Heart left ventricle (tissue), 16 donors: ENCODE measurements around the gene COX19. TPM values are rescaled to one million over a fixed set of nuclear protein-coding genes. Genes with fewer than 3 reads are reported as not detected.
A peak's percentile ranks its signal among the peaks of the same experiment; 100 is the strongest.

Source experiments
- ATAC-seq, 4 donors: fragments of 200-7000 bp; cut with Tn5 transposase; one replicate each; pipeline ENCODE4 v1.9.1; 2020 to 2022; ENCODE audit warnings: moderate library complexity in 4 of 4, mild to moderate bottlenecking in 3 of 4, moderate number of reproducible peaks in 1 of 4
- DNase-seq, 5 donors: peaks; one replicate each; pipeline ENCODE4 v3.0.0-alpha.2; 2020
- H3K27ac ChIP-seq, 12 donors: fragments of 200-600 bp; sonication (generic) in 4 of 12; one replicate each; pipeline versions ENCODE4 v1.5.0 to v1.8.0; 2016 to 2022; ENCODE audit warnings: mild to moderate bottlenecking in 2 of 12
- H3K27me3 ChIP-seq, 9 donors: fragments of 200-600 bp; sonication (generic) in 2 of 9; one replicate each; pipeline versions ENCODE4 v1.5.1 to v1.8.0; 2016 to 2022; ENCODE audit warnings: mild to moderate bottlenecking in 3 of 9
- H3K36me3 ChIP-seq, 9 donors: fragments of 200-600 bp; sonication (generic) in 2 of 9; one replicate each; pipeline versions ENCODE4 v1.5.0 to v1.8.0; 2018 to 2022; ENCODE audit warnings: mild to moderate bottlenecking in 2 of 9
- H3K4me1 ChIP-seq, 12 donors: fragments of 200-600 bp; sonication (generic) in 4 of 12; one replicate each; pipeline versions ENCODE4 v1.5.0 to v1.8.0; 2016 to 2022; ENCODE audit warnings: mild to moderate bottlenecking in 3 of 12
- H3K4me3 ChIP-seq, 12 donors: fragments of 200-600 bp; sonication (generic) in 4 of 12; one replicate each; pipeline versions ENCODE4 v1.5.0 to v1.8.0; 2017 to 2022; ENCODE audit warnings: mild to moderate bottlenecking in 9 of 12, moderate library complexity in 4 of 12
- H3K9me3 ChIP-seq, 12 donors: fragments of 200-600 bp; sonication (generic) in 4 of 12; one replicate each; pipeline versions ENCODE4 v1.5.0 to v1.8.0; 2016 to 2022; ENCODE audit warnings: mild to moderate bottlenecking in 1 of 12
- POLR2A ChIP-seq, 2 donors: fragments of 450-650 bp; IDR thresholded peaks; one replicate each; pipeline ENCODE4 v1.6.1; 2017; ENCODE audit warnings: antibody characterized with exemption in 2 of 2, mild to moderate bottlenecking in 2 of 2, moderate library complexity in 2 of 2
- WGBS, 4 donors: extraction: QIAGEN DNeasy Blood & Tissue Kit in 2 of 4; methylation state at CpG; one replicate each; pipeline versions ENCODE4 v1.1.5 to v1.1.7; 2013 to 2018; 5-methylcytosine and 5-hydroxymethylcytosine counted together
- intact Hi-C, 10 donors: fragments of 100-400 bp; cut with DNase I; formaldehyde crosslinking; loops; one replicate each; pipeline versions ENCODE4 v1.11.1 to v1.14.2; 2022
- polyA plus RNA-seq, 2 donors: library from polyadenylated mRNA; stranded (reverse); fragments of 200-250 nt; gene quantifications; one replicate each; pipeline ENCODE4 v1.2.3, GENCODE V29; 2013
- total RNA-seq, 9 donors: library from RNA; depleted of rRNA in 2 of 9; stranded (reverse); fragments of >200 nt in 2 of 9; fragmentation: NEBNext Ultra II Directional in 3 of 9; extraction: Animal tissue kit (Norgen Biotek cat#: 25700) in 3 of 9; gene quantifications; one replicate each; pipeline versions ENCODE4 v1.1.0 to v1.2.4, GENCODE V29; 2016 to 2023
- TF ChIP-seq, protein P1 (sequence below), 12 donors: fragments of 200-600 bp; sonication (generic) in 4 of 12; IDR thresholded peaks; one replicate each; pipeline versions ENCODE4 v1.5.0 to v1.8.0; 2018 to 2022; ENCODE audit warnings: antibody characterized with exemption in 12 of 12, mild to moderate bottlenecking in 5 of 12
- donor health status: ischemic (EF 13 %, LVEDD 7.1; RV severe dilation, severe dysfunction).
- donor health status: healthy with polysubstance abuse.
- donor health status: DM: no; HTN: yes; CAD: no.
- donor health status: DM: no; HTN: no; CAD: no.
- donor health status: ischemic (EF 25% LVEDD 6.9; RV normal size, moderate dysfunction).
- donor health status: ischemic (EF 25% LVEDD 5.7; RV mildly dilated, moderate dysfunction).
- donor health status: healthy.
- donor health status: DM: yes; HTN: yes; CAD: no.
- donor health status: ischemic (EF 35%, LVEDD 5.7; RV mildly dilated, moderate dysfunction).
- donor health status: nonischemic (EF 11% LVEDD 7.7; RV severe dilation, severe dysfunction).
- donor health status: DM: yes; HTN: yes; CAD: no.
- donor health status: PGD.
- donor health status: ischemic (EF 29% LVEDD 5.4; RV normal size, mild dysfunction).
- donor health status: nonischemic (EF 23%, LVEDD 6.1; RV moderate dilation, normal function).

Gene COX19
- total and polyA plus RNA-seq, 11 donors, result 3.1 to 7.8 (median 6.5) TPM

DNA sequence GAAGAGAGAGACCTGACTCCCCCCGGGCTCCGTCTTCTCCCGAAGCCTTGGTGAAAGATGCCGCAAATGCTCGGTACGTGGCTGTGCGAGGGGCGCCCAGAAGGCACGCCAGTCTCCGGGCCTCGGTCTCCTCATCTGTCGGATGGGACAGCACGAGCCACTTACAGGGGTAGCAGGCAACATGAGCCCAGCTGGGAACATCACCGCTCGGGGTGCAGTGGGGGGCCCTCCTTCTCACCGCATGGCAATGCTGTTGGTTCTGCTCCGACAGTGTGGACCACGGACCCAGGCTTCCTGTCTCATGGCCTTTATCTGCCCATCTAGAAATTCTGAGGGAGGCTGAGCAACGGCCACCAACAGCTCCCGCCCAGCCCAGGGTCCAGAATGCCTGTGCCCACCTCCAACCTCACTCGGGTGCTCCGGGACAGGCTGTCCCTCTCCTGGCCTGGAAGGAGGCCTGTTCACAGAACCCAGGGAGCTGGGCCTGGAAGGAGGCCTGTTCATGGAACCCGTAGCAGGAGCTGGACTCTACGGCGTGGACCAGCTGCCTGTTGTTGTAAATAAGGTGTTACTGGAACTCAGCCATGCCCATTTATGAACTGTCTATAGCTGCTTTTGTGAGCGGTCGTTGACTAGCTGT lies 36.7 kb downstream of the COX19 start:
- peak in 3 of 5 donors; percentile 13 to 42 (median 20) for DNase-seq
- Histone ChIP-seq H3K27me3 (no peaks in the 10 kb centered on the region), H3K27ac (no peak overlapping the region), H3K4me3 (no peak overlapping the region), H3K9me3 (peaks cover 0 to 9% (median 0%) of the 10 kb centered on the region in 12 donors), H3K4me1 (peaks cover 0 to 14% (median 0%) of the 10 kb centered on the region in 12 donors), H3K36me3 (no peaks in the 10 kb centered on the region)
- WGBS, 4 donors, result 93 to 97% (median 95%) methylated on average over 26 to 27 of the region's 27 CpGs
- intact Hi-C loops, result no loop called here
- no peak for ATAC-seq
- TF ChIP-seq, protein P1, sequence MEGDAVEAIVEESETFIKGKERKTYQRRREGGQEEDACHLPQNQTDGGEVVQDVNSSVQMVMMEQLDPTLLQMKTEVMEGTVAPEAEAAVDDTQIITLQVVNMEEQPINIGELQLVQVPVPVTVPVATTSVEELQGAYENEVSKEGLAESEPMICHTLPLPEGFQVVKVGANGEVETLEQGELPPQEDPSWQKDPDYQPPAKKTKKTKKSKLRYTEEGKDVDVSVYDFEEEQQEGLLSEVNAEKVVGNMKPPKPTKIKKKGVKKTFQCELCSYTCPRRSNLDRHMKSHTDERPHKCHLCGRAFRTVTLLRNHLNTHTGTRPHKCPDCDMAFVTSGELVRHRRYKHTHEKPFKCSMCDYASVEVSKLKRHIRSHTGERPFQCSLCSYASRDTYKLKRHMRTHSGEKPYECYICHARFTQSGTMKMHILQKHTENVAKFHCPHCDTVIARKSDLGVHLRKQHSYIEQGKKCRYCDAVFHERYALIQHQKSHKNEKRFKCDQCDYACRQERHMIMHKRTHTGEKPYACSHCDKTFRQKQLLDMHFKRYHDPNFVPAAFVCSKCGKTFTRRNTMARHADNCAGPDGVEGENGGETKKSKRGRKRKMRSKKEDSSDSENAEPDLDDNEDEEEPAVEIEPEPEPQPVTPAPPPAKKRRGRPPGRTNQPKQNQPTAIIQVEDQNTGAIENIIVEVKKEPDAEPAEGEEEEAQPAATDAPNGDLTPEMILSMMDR (IDR thresholded peaks at IDR 0.05), result no peak
- no peak for TF ChIP-seq POLR2A (IDR thresholded peaks at IDR 0.05)

DNA sequence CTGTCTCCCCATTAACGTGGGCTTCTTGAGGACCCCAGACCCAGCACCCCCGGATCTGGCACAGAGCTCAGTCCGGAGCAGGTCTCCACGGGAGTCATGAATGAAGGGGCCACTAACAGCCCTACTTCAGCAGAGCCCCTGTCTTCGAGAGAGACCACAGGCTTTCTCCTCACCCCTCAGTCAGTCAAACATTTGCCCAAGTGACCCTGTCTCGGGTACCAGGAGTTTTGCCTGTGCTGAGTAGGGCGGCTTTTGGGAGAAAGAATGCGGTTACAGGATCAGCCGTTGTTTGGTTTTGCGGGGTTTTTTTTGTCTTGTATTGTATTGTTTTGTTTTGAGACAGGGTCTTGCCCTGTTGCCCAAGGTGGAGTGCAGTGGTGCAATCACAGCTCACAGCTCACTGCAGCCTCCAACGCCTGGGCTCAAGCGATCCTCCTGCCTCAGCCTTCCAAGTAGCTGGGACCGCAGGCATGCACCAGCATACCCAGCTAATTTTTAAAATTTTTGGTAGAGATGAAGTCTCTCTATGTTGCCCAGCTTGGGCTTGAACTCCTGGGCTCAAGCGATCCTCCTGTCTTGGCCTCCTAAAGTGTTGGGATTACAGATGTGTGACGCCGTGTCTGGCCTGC lies 37.4 kb downstream of the COX19 start:
- peaks cover 0 to 9% (median 0%) of the 10 kb centered on the region in 12 donors for H3K9me3 ChIP-seq
- H3K27me3 ChIP-seq, result no peaks in the 10 kb centered on the region
- H3K4me1 ChIP-seq, result peaks cover 0 to 14% (median 0%) of the 10 kb centered on the region in 12 donors
- TF ChIP-seq, protein P1 (IDR thresholded peaks at IDR 0.05), result no peak
- no peak for TF ChIP-seq POLR2A (IDR thresholded peaks at IDR 0.05)
- ATAC-seq (no peak), DNase-seq (peak in 1 of 5 donors; percentile 2)
- no peaks in the 10 kb centered on the region for H3K36me3 ChIP-seq
- no peak overlapping the region for H3K4me3 ChIP-seq
- 88 to 94% (median 91%) methylated on average over 16 of the region's 16 CpGs for WGBS, 4 donors
- intact Hi-C loops, result no loop called here
- no peak overlapping the region for H3K27ac ChIP-seq

DNA sequence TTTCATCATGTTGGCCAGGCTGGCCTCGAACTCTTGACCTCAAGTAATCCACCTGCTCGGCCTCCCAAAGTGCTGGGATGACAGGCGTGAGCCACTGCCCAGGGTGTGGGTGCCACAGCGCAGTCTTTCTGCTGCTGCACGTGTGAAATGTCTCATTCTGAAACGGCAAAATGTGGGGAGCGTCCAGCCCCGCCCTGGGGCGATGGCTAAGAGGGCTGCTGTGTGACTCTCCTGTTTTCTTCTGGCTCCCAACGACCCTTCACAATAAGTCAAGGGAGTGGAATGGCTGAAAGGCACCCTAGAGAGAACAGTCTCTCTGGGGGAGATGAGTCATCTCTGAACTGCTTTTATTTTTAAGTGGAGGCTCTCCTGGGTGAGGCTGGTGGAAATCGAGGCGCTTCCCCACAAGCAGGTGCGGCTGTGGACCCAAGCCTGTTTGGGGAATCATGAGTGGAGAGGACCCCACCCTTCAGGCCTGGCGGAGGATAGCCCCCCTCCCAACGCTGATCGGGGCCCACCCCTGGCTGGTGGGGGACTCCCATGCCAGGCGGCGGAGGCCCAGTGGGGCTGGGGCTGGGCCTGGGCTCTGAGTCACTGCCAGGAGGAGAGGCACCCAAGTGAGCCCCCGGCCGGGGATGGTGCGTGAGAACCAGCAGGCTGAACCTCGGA lies 38.8 kb downstream of the COX19 start:
- Histone ChIP-seq H3K36me3 (no peaks in the 10 kb centered on the region), H3K4me3 (no peak overlapping the region), H3K27ac (no peak overlapping the region), H3K4me1 (peaks cover 0 to 17% (median 0%) of the 10 kb centered on the region in 12 donors), H3K27me3 (no peaks in the 10 kb centered on the region), H3K9me3 (peaks cover 0 to 9% (median 0%) of the 10 kb centered on the region in 12 donors)
- intact Hi-C loops, result no loop called here
- TF ChIP-seq, protein P1 (IDR thresholded peaks at IDR 0.05), result no peak
- no peak for TF ChIP-seq POLR2A (IDR thresholded peaks at IDR 0.05)
- DNase-seq (peak in 3 of 5 donors; percentile 17 to 63 (median 18)), ATAC-seq (no peak)
- 85 to 87% (median 86%) methylated on average over 13 to 22 of the region's 22 CpGs for WGBS, 4 donors

DNA sequence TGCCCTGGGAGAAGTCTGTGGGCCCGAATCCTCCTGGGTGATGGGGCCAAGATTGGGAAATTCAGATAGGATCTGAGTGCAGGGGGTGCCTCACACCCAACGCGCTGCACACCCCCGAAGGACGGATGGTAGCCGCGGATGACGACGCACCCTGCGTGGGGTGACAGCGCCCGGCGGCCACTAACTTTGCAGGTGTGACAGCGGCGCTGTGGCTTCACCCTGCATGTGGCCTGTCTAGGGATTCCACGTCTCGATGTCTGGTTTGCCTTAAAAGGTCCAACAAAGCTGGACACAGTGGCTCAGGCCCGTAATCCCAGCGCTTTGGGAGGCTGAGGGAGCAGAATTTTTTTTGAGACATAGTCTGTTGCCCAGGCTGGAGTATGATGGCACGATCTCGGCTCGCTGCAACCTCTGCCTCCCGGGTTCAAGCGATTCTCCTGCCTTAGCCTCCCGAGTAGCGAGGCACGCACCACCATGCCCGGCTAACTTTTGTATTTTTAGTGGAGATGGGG lies 39.4 kb downstream of the COX19 start:
- Histone ChIP-seq H3K9me3 (peaks cover 0 to 7% (median 0%) of the 10 kb centered on the region in 12 donors), H3K4me1 (peaks cover 0 to 11% (median 0%) of the 10 kb centered on the region in 12 donors), H3K4me3 (no peak overlapping the region), H3K27me3 (no peaks in the 10 kb centered on the region), H3K27ac (no peak overlapping the region), H3K36me3 (no peaks in the 10 kb centered on the region)
- intact Hi-C loops, result no loop called here
- 90 to 94% (median 92%) methylated on average over 28 of the region's 28 CpGs for WGBS, 4 donors
- ATAC-seq (no peak), DNase-seq (peak in 2 of 5 donors; percentile 7 to 28)
- TF ChIP-seq POLR2A (IDR thresholded peaks at IDR 0.05), result no peak
- TF ChIP-seq, protein P1 (IDR thresholded peaks at IDR 0.05), result no peak
